IMR-90 (cell line): ENCODE measurements around the gene PRRX1. TPM values are rescaled to one million over a fixed set of nuclear protein-coding genes. Genes with fewer than 3 reads are reported as not detected.
A peak's percentile ranks its signal among the peaks of the same experiment; 100 is the strongest.

Source experiments
- ATAC-seq: fragments of 200-7000 bp; cut with Tn5 transposase; 2 replicates; pipeline ENCODE4 v1.9.1; 2020; ENCODE audit warnings: low read depth, mild to moderate bottlenecking, moderate library complexity
- BruUV-seq: library from RNA; stranded (reverse); fragments of 400-500 nt; replicated peaks from 2 replicates; lab custom pipeline; 2021; lab: Mats Ljungman, UMichigan
- CTCF ChIA-PET: fragments of 300-600 bp; formaldehyde crosslinking; extraction: SDS; loops from one replicate; lab custom pipeline; 2021; ENCODE audit warnings: antibody characterized with exemption; lab: Yijun Ruan, JAX
- POLR2A ChIA-PET: fragments of 300-600 bp; sonication (Branson Sonifier 250); formaldehyde crosslinking; loops from one replicate; lab custom pipeline; 2022; ENCODE audit warnings: antibody characterized with exemption; ENCODE audit not compliant: unreplicated experiment; lab: Charles Lee
- DNase-seq: peaks from one replicate; pipeline ENCODE4 v3.0.0; 2013
- H2AFZ ChIP-seq: replicated peaks from 2 replicates; pipeline ENCODE3; 2013; ENCODE audit warnings: low read length, mild to moderate bottlenecking; ENCODE audit not compliant: poor library complexity
- H2AK5ac ChIP-seq: 2 replicates; pipeline ENCODE4 v1.6.1; 2013; ENCODE audit warnings: low read depth, low read length, inconsistent platforms
- H2AK9ac ChIP-seq: replicated peaks from 2 replicates; pipeline ENCODE3; 2013; ENCODE audit warnings: mild to moderate bottlenecking, low read depth, low read length, moderate library complexity; ENCODE audit not compliant: poor library complexity
- H2BK120ac ChIP-seq: 2 replicates; pipeline ENCODE4 v1.6.1; 2013; ENCODE audit warnings: low read depth, low read length, inconsistent platforms
- H2BK15ac ChIP-seq: 3 replicates; pipeline ENCODE4 v1.6.1; 2013; ENCODE audit warnings: low read depth, low read length, inconsistent platforms
- H2BK20ac ChIP-seq: 2 replicates; pipeline ENCODE4 v1.6.1; 2013; ENCODE audit warnings: low read depth, mild to moderate bottlenecking, inconsistent platforms, low read length, moderate library complexity
- H2BK5ac ChIP-seq: 2 replicates; pipeline ENCODE4 v1.6.1; 2013; ENCODE audit warnings: mild to moderate bottlenecking, low read depth, low read length, inconsistent platforms; ENCODE audit not compliant: poor library complexity, severe bottlenecking
- H3K14ac ChIP-seq: replicated peaks from 2 replicates; pipeline ENCODE4 v1.6.1; 2013; ENCODE audit warnings: low read depth, low read length, inconsistent platforms
- H3K18ac ChIP-seq: 2 replicates; pipeline ENCODE4 v1.6.1; 2013; ENCODE audit warnings: low read depth, low read length, control low read depth
- H3K23ac ChIP-seq: 2 replicates; pipeline ENCODE4 v1.6.1; 2013; ENCODE audit warnings: low read depth, low read length, inconsistent platforms
- H3K27ac ChIP-seq: 2 replicates; pipeline ENCODE4 v1.5.1; 2013; ENCODE audit warnings: mild to moderate bottlenecking, control low read depth, low read length; ENCODE audit not compliant: insufficient read depth
- H3K27me3 ChIP-seq: 2 replicates; pipeline ENCODE4 v1.6.1; 2013; ENCODE audit warnings: low read length; ENCODE audit not compliant: control insufficient read depth, insufficient read depth
- H3K36me3 ChIP-seq: 2 replicates; pipeline ENCODE4 v1.6.1; 2013; ENCODE audit warnings: low read length, mixed read lengths; ENCODE audit not compliant: control insufficient read depth, insufficient read depth
- H3K4ac ChIP-seq: 2 replicates; pipeline ENCODE4 v1.6.1; 2013; ENCODE audit warnings: low read depth, low read length, inconsistent platforms
- H3K4me1 ChIP-seq: 2 replicates; pipeline ENCODE4 v1.6.1; 2013; ENCODE audit warnings: low read length, mixed read lengths; ENCODE audit not compliant: control insufficient read depth, insufficient read depth
- H3K4me2 ChIP-seq: 2 replicates; pipeline ENCODE4 v1.6.1; 2013; ENCODE audit warnings: low read depth, mild to moderate bottlenecking, control low read depth, low read length, moderate library complexity
- H3K4me3 ChIP-seq: 2 replicates; pipeline ENCODE4 v1.5.1; 2013; ENCODE audit warnings: low read depth, mild to moderate bottlenecking, control low read depth, low read length, moderate library complexity; ENCODE audit not compliant: insufficient read depth
- H3K56ac ChIP-seq: 2 replicates; pipeline ENCODE4 v1.6.1; 2013; ENCODE audit warnings: low read length, inconsistent platforms; ENCODE audit not compliant: insufficient read depth; ENCODE audit errors: extremely low read depth
- H3K79me1 ChIP-seq, 2 experiments: 2 replicates each; pipeline ENCODE4 v1.6.1; 2013; ENCODE audit warnings: low read length in 2 of 2, inconsistent platforms in 1 of 2, low read depth in 1 of 2
- H3K9ac ChIP-seq: 2 replicates; pipeline ENCODE4 v1.6.1; 2013; ENCODE audit warnings: low read depth, low read length, control low read depth
- H3K9me1 ChIP-seq: 2 replicates; pipeline ENCODE4 v1.6.1; 2013; ENCODE audit warnings: low read length, inconsistent platforms; ENCODE audit not compliant: insufficient read depth
- H3K9me3 ChIP-seq: 2 replicates; pipeline ENCODE4 v1.6.1; 2013; ENCODE audit warnings: low read length; ENCODE audit not compliant: control insufficient read depth, insufficient read depth
- H4K20me1 ChIP-seq: 2 replicates; pipeline ENCODE4 v1.6.1; 2013; ENCODE audit warnings: low read length, inconsistent platforms; ENCODE audit not compliant: insufficient read depth
- H4K5ac ChIP-seq: 2 replicates; pipeline ENCODE4 v1.6.1; 2013; ENCODE audit warnings: mild to moderate bottlenecking, low read depth, low read length, control low read depth
- H4K8ac ChIP-seq, 2 experiments: 2 replicates each; pipeline ENCODE4 v1.6.1; 2013; ENCODE audit warnings: low read depth in 2 of 2, low read length in 2 of 2, control low read depth in 1 of 2, inconsistent platforms in 1 of 2
- H4K91ac ChIP-seq: 2 replicates; pipeline ENCODE4 v1.6.1; 2013; ENCODE audit warnings: low read depth, low read length, inconsistent platforms; ENCODE audit not compliant: insufficient read depth
- BHLHE40 ChIP-seq: fragments of 150-350 bp; IDR thresholded peaks from 2 replicates; pipeline ENCODE4 v1.6.1; 2016; ENCODE audit warnings: mild to moderate bottlenecking, low read depth, low read length
- CEBPB ChIP-seq: IDR thresholded peaks from 2 replicates; pipeline ENCODE4 v1.6.1; 2012; ENCODE audit warnings: low read depth, low read length, improper control_type of control experiment
- WGBS, 2 experiments: methylation state at CpG; one replicate each; pipeline versions ENCODE4 v1.1.5 to v1.1.7; 2013; ENCODE audit warnings: missing lambda C conversion rate in 2 of 2; ENCODE audit not compliant: insufficient read length in 1 of 2; ENCODE audit errors: extremely low coverage in 2 of 2; 5-methylcytosine and 5-hydroxymethylcytosine counted together
- dilution Hi-C: fragments of 300-500 bp; cut with HindIII; formaldehyde crosslinking; loops from one replicate; pipeline ENCODE4 v1.14.3; 2018; ENCODE audit warnings: low sequenced_read_pairs; ENCODE audit not compliant: unreplicated experiment
- in situ Hi-C: fragments of 300-500 bp; cut with MboI; formaldehyde crosslinking; loops from 3 replicates; pipeline ENCODE4 v1.14.3; 2019; ENCODE audit warnings: low sequenced_read_pairs, inconsistent platforms, mixed read lengths
- intact Hi-C: fragments of 100-400 bp; cut with micrococcal nuclease; formaldehyde crosslinking; loops from 2 replicates; pipeline ENCODE4 v1.10.0; 2022
- polyA plus RNA-seq, 3 experiments: library from polyadenylated mRNA; depleted of rRNA; stranded (reverse); fragments of >200 nt; gene quantifications; 2 replicates each; pipeline ENCODE4 v1.2.3, GENCODE V29; 2012; ENCODE audit warnings: low replicate concordance in 1 of 3
- total RNA-seq: library from RNA; depleted of rRNA; stranded (reverse); fragments of >200 nt; gene quantifications from 2 replicates; pipeline ENCODE4 v1.2.3, GENCODE V29; 2012

PRRX1 gene
- total and polyA plus RNA-seq, 2 of the 4 experiments (the other 2 are of a cell fraction): 50.0 to 65.4 TPM

DNA sequence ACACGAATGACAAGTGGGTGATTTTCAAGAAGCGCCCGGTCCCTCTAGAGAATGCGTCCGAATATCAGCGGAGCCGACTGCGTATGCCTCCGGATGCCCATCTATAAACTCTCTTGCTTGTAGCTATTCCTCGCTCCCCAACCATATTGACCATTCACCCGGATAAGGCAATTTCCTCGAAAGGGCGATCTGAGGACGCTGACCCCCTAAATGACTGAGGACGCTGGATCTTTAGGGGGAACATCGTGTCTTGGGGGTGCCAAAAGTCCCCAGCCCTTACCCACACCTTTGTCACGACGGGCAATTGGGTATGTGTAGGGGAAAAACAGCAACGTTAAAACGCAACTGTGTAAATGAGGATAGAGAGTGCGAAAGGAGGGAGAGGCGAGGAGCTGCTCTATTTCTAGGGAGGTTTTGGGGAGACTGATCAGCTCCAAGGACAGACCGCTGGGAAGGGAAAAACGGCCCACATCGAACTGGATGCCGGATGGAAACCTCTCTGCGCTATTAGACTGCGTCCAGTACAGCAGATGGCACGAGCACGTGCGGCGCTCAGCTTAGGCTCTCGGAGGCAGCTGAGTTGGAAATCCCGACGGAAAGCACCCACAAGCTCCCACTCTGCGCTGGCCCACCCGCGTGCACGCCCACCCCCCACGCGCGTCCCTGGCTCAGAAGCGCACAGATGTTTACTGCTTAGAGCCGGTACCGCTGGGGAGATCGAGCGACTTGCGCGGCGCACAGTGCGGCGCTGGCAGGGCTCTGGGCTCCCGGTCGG, 2.9 kb upstream of the PRRX1 start:
- ATAC-seq: no peak
- H3K36me3 ChIP-seq: no peaks in the 10 kb centered on the region; the same call in 1 of the 2 replicates
- peak overlapping the region; percentile 82 for H2AK9ac ChIP-seq
- H3K18ac ChIP-seq: peak overlapping the region; percentile 13; the same call in 1 of the 2 replicates
- H4K8ac ChIP-seq: peak overlapping the region; percentile 77 to 94; a peak in 2 of 4 replicates
- BruUV-seq: no TSS peak
- H4K5ac ChIP-seq: peak overlapping the region; percentile 62; the same call in 1 of the 2 replicates
- H3K79me1 ChIP-seq: peaks cover 5 to 22% of the 10 kb centered on the region in 2 experiments; a peak in 2 of 4 replicates
- H3K27me3 ChIP-seq: no peaks in the 10 kb centered on the region
- peak; percentile 70; the same call in 1 of the 2 replicates for TF ChIP-seq BHLHE40
- no peak for TF ChIP-seq CEBPB
- peaks cover 10% of the 10 kb centered on the region for H3K4me1 ChIP-seq
- H4K91ac ChIP-seq: peak overlapping the region; percentile 45; the same call in 1 of the 2 replicates
- H3K4me2 ChIP-seq: peak overlapping the region; percentile 77
- 0 out of 2 replicates have a peak overlapping the region, but pooled peaks have one; percentile 2 for H3K27ac ChIP-seq
- peak overlapping the region; percentile 88 for H3K4me3 ChIP-seq
- H2AFZ ChIP-seq: peak overlapping the region; percentile 88
- peak overlapping the region; percentile 74 for H3K4ac ChIP-seq
- in situ Hi-C loops (loop anchor here (10.0 to 25.0 kb wide), 3 partner anchors 126 to 724 kb away; partner anchors contain the start of gene GORAB), dilution Hi-C loops (no loop called here), intact Hi-C loops (loop anchor here (5.0 to 10.0 kb wide), 5 partner anchors 114 to 564 kb away; no protein-coding TSS in a partner anchor)
- WGBS, 2 experiments: 15% methylated on average over 15 of the region's 54 CpGs; no CpG with 5 or more reads in 1 of the 2 experiments
- POLR2A ChIA-PET: no interaction called here
- DNase-seq: peak; percentile 33
- peak overlapping the region; percentile 87 for H2BK120ac ChIP-seq
- peak overlapping the region; percentile 26 for H2BK5ac ChIP-seq
- peak overlapping the region; percentile 18 for H3K9ac ChIP-seq
- H3K9me3 ChIP-seq: no peaks in the 10 kb centered on the region
- H3K56ac ChIP-seq: no peak overlapping the region
- peak overlapping the region; percentile 48 for H3K14ac ChIP-seq
- no peaks in the 10 kb centered on the region for H3K9me1 ChIP-seq
- peak overlapping the region; percentile 70; the same call in 1 of the 2 replicates for H2BK20ac ChIP-seq
- no peaks in the 10 kb centered on the region for H4K20me1 ChIP-seq
- peak overlapping the region; percentile 72; the same call in 1 of the 2 replicates for H3K23ac ChIP-seq
- CTCF ChIA-PET: no interaction called here
- H2BK15ac ChIP-seq: peak overlapping the region; percentile 77; the same call in 1 of the 3 replicates
- H2AK5ac ChIP-seq: peak overlapping the region; percentile 72; the same call in 1 of the 2 replicates
